Esophagus squamous epithelium (tissue), 5 donors: Measurements from ENCODE around the gene WNT4. TPM values are rescaled to one million over a fixed set of nuclear protein-coding genes. Genes with fewer than 3 reads are reported as not detected.

ENCODE experiments used
- DNase-seq: peaks from one replicate; lab custom pipeline; 2025; lab: John Stamatoyannopoulos, UW
- H3K27ac ChIP-seq, 4 donors: fragments of 200-600 bp; sonication (generic); one replicate each; pipeline ENCODE4 v1.5.1; 2016 to 2019; ENCODE audit warnings: mild to moderate bottlenecking in 1 of 4
- H3K27me3 ChIP-seq, 4 donors: fragments of 200-600 bp; sonication (generic); 1 replicate in 3 of 4; 2 replicates in 1 of 4; pipeline versions ENCODE4 v1.5.1 to v1.6.0; 2017 to 2021; ENCODE audit warnings: antibody characterized with exemption in 1 of 4
- H3K36me3 ChIP-seq, 3 donors: fragments of 200-600 bp; sonication (generic); one replicate each; pipeline ENCODE4 v1.5.1; 2016 to 2019
- H3K4me1 ChIP-seq, 3 donors: fragments of 200-600 bp; sonication (generic); one replicate each; pipeline ENCODE4 v1.5.1; 2017 to 2019
- H3K4me3 ChIP-seq, 4 donors: fragments of 200-600 bp; sonication (generic); 1 replicate in 3 of 4; 2 replicates in 1 of 4; pipeline ENCODE4 v1.5.1; 2016 to 2019; ENCODE audit warnings: mild to moderate bottlenecking in 2 of 4, moderate library complexity in 1 of 4
- H3K9me3 ChIP-seq, 3 donors: fragments of 200-600 bp; sonication (generic); one replicate each; pipeline ENCODE4 v1.5.1; 2016 to 2019
- POLR2A ChIP-seq, 4 donors: fragments of 450-650 bp; IDR thresholded peaks; one replicate each; pipeline ENCODE4 v1.6.1; 2017; ENCODE audit warnings: antibody characterized with exemption in 4 of 4, mild to moderate bottlenecking in 4 of 4, moderate library complexity in 3 of 4
- WGBS, 2 donors: methylation state at CpG; one replicate each; pipeline ENCODE4 v1.1.5; 2018; 5-methylcytosine and 5-hydroxymethylcytosine counted together
- intact Hi-C: fragments of 100-400 bp; cut with DNase I; formaldehyde crosslinking; loops from one replicate; pipeline ENCODE4 v1.15.0; 2022
- total RNA-seq, 4 donors: library from RNA; depleted of rRNA; stranded (reverse); fragments of >200 nt; gene quantifications; one replicate each; pipeline ENCODE4 v1.1.0, GENCODE V29; 2016
- TF ChIP-seq, protein P1 (sequence below), 6 experiments: fragments of 450-650 bp in 4 of 6; fragments of 200-600 bp in 2 of 6; sonication (generic) in 2 of 6; IDR thresholded peaks; one replicate each; pipeline ENCODE4 v1.5.1; 2016 to 2019; ENCODE audit warnings: antibody characterized with exemption in 6 of 6, mild to moderate bottlenecking in 4 of 6, moderate library complexity in 4 of 6
- donor health status: DM: yes; HTN: yes; CAD: no.

The WNT4 gene
- total RNA-seq, 4 donors from 2014 or later: 4.8 to 11.9 (median 6.6) TPM

- Histone ChIP-seq H3K9me3 (no peaks in the 10 kb centered on the region), H3K4me1 (peaks cover 0 to 23% (median 3%) of the 10 kb centered on the region in 3 donors), H3K27ac (no peak overlapping the region), H3K4me3 (no peak overlapping the region), H3K27me3 (no peaks in the 10 kb centered on the region), H3K36me3 (peaks cover 0 to 77% (median 5%) of the 10 kb centered on the region in 3 donors)
- intact Hi-C loops: no loop called here
- WGBS, 2 donors: 64 to 81% methylated on average over 3 of the region's 3 CpGs
- DNase-seq: no peak
- TF ChIP-seq, protein P1, sequence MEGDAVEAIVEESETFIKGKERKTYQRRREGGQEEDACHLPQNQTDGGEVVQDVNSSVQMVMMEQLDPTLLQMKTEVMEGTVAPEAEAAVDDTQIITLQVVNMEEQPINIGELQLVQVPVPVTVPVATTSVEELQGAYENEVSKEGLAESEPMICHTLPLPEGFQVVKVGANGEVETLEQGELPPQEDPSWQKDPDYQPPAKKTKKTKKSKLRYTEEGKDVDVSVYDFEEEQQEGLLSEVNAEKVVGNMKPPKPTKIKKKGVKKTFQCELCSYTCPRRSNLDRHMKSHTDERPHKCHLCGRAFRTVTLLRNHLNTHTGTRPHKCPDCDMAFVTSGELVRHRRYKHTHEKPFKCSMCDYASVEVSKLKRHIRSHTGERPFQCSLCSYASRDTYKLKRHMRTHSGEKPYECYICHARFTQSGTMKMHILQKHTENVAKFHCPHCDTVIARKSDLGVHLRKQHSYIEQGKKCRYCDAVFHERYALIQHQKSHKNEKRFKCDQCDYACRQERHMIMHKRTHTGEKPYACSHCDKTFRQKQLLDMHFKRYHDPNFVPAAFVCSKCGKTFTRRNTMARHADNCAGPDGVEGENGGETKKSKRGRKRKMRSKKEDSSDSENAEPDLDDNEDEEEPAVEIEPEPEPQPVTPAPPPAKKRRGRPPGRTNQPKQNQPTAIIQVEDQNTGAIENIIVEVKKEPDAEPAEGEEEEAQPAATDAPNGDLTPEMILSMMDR (IDR thresholded peaks at IDR 0.05): no peak
- TF ChIP-seq POLR2A (IDR thresholded peaks at IDR 0.05): no peak
These were observed 40.2 kb downstream of the WNT4 start for GRCh38 chr1:22102746-22103145.

DNA sequence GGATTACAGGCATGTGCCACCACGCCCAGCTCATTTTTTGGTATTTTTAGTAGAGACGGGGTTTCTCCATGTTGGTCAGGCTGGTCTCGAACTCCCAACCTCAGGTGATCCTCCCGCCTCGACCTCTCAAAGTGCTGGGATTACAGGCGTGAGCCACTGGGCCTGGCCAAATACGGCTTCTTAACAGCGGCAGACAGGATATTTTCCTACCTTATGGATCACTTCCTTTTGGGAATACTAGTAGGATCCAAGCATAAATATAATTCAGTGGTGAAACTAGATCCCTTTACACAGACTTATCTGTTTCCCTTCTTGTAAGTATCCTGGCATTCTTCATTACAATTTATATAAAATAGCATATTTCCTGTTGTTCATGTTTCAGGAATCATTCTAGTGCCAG is 40.9 kb downstream of the WNT4 start:
- intact Hi-C loops: no loop called here
- Histone ChIP-seq H3K27ac (no peak overlapping the region), H3K27me3 (no peaks in the 10 kb centered on the region), H3K4me1 (peaks cover 0 to 26% (median 3%) of the 10 kb centered on the region in 3 donors), H3K9me3 (no peaks in the 10 kb centered on the region), H3K4me3 (no peak overlapping the region), H3K36me3 (peaks cover 0 to 80% (median 5%) of the 10 kb centered on the region in 3 donors)
- 74 to 80% methylated on average over 7 of the region's 8 CpGs for WGBS, 2 donors
- TF ChIP-seq, protein P1 (IDR thresholded peaks at IDR 0.05): no peak
- TF ChIP-seq POLR2A (IDR thresholded peaks at IDR 0.05): no peak
- no peak for DNase-seq

- Histone ChIP-seq H3K27me3 (no peaks in the 10 kb centered on the region), H3K4me1 (peaks cover 0 to 34% (median 3%) of the 10 kb centered on the region in 3 donors), H3K36me3 (peaks cover 4 to 80% (median 5%) of the 10 kb centered on the region in 3 donors), H3K27ac (no peak overlapping the region), H3K4me3 (no peak overlapping the region), H3K9me3 (no peaks in the 10 kb centered on the region)
- DNase-seq: no peak
- intact Hi-C loops: no loop called here
- WGBS, 2 donors: 41 to 47% methylated on average over 1 of the region's 1 CpG
- TF ChIP-seq, protein P1 (IDR thresholded peaks at IDR 0.05): no peak
- no peak for TF ChIP-seq POLR2A (IDR thresholded peaks at IDR 0.05)
These were observed 41.7 kb downstream of the WNT4 start for GRCh38 chr1:22101199-22101598.

DNA sequence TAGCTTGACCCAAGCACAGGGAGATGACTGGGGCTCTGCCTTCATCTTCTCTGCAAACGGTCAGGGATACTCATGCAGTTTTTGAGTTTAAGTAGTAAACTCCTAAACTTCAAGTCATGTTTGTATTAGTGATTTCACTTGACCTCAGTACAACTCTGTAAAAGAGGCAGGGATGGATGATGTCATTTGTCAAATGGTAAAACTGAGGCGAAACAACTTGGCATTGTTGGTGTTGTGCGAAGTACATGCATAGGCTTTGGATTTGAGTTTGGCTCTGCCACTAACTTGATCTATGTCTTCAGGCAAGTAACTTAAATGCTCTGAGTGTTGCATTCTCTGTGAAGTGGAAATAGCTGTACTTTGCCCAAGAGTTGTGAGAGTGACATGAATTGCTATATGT is 42.7 kb downstream of the WNT4 start:
- Histone ChIP-seq H3K4me1 (peaks cover 0 to 44% (median 3%) of the 10 kb centered on the region in 3 donors), H3K36me3 (peaks cover 5 to 87% (median 5%) of the 10 kb centered on the region in 3 donors), H3K27ac (no peak overlapping the region), H3K4me3 (no peak overlapping the region), H3K27me3 (no peaks in the 10 kb centered on the region), H3K9me3 (no peaks in the 10 kb centered on the region)
- DNase-seq: no peak
- no peak for TF ChIP-seq POLR2A (IDR thresholded peaks at IDR 0.05)
- TF ChIP-seq, protein P1 (IDR thresholded peaks at IDR 0.05): no peak
- intact Hi-C loops: no loop called here
- 92 to 100% methylated on average over 2 to 3 of the region's 3 CpGs for WGBS, 2 donors

- no peak overlapping the region for H3K27ac ChIP-seq
- H3K27me3 ChIP-seq: no peaks in the 10 kb centered on the region
- H3K4me3 ChIP-seq: no peak overlapping the region
- TF ChIP-seq, protein P1 (IDR thresholded peaks at IDR 0.05): no peak
- TF ChIP-seq POLR2A (IDR thresholded peaks at IDR 0.05): no peak
- intact Hi-C loops: no loop called here
- H3K36me3 ChIP-seq: peaks cover 5 to 87% (median 5%) of the 10 kb centered on the region in 3 donors
- peaks cover 0 to 45% (median 3%) of the 10 kb centered on the region in 3 donors for H3K4me1 ChIP-seq
- DNase-seq: no peak
- no peaks in the 10 kb centered on the region for H3K9me3 ChIP-seq
- WGBS, 2 donors: 84 to 91% methylated on average over 10 of the region's 10 CpGs
These were observed 44.1 kb downstream of the WNT4 start for GRCh38 chr1:22098752-22099151.
